Esophagus muscularis mucosa (tissue), 4 donors: ENCODE results near the gene PRKAG2.

Experiments used
- EP300 ChIP-seq: sonication (generic); formaldehyde crosslinking; IDR thresholded peaks from one replicate; pipeline ENCODE4 v1.6.1; 2017; ENCODE audit warnings: antibody characterized with exemption
- POLR2A ChIP-seq: fragments of 450-650 bp; IDR thresholded peaks from one replicate; pipeline ENCODE4 v1.6.1; 2017; ENCODE audit warnings: antibody characterized with exemption, moderate library complexity, mild to moderate bottlenecking, low read depth
- POLR2AphosphoS5 ChIP-seq, 2 donors: sonication (generic); formaldehyde crosslinking; IDR thresholded peaks; one replicate each; pipeline ENCODE4 v1.6.1; 2017; ENCODE audit warnings: antibody characterized with exemption in 2 of 2
- TF ChIP-seq, protein P1 (sequence below), 3 experiments: fragments of 200-600 bp in 2 of 3; fragments of 450-650 bp in 1 of 3; sonication (generic) in 2 of 3; IDR thresholded peaks; one replicate each; pipeline ENCODE4 v1.5.1; 2017 to 2019; ENCODE audit warnings: antibody characterized with exemption in 3 of 3, mild to moderate bottlenecking in 2 of 3, moderate library complexity in 1 of 3

DNA sequence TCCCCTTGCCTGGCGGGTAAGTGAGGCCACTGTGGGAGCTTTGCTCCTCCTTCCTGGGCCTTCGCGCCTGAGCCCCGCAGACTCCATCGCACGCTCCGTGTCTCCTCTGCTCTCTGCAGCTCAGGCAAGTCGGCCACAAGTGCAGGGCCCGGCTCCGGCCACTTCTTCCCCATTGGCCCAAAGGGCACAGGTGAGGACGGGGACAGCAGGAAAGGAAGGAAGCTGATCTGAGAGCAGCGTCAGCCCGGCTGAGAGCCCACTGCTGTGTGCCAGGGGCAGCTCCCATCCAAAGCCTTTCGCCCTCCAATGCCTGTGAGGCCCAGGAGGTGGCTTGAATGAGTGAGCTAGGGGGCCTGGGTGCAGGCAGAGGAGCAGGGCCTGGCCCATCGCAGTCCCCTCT, 323.6 kb downstream of the PRKAG2 start:
- TF ChIP-seq POLR2A (no peak), EP300 (no peak), POLR2AphosphoS5 (IDR thresholded peaks at IDR 0.05) (no peak)
- TF ChIP-seq, protein P1, sequence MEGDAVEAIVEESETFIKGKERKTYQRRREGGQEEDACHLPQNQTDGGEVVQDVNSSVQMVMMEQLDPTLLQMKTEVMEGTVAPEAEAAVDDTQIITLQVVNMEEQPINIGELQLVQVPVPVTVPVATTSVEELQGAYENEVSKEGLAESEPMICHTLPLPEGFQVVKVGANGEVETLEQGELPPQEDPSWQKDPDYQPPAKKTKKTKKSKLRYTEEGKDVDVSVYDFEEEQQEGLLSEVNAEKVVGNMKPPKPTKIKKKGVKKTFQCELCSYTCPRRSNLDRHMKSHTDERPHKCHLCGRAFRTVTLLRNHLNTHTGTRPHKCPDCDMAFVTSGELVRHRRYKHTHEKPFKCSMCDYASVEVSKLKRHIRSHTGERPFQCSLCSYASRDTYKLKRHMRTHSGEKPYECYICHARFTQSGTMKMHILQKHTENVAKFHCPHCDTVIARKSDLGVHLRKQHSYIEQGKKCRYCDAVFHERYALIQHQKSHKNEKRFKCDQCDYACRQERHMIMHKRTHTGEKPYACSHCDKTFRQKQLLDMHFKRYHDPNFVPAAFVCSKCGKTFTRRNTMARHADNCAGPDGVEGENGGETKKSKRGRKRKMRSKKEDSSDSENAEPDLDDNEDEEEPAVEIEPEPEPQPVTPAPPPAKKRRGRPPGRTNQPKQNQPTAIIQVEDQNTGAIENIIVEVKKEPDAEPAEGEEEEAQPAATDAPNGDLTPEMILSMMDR (IDR thresholded peaks at IDR 0.05): no peak
